ENCODE data around the gene RALGAPB. TPM values are rescaled to one million over a fixed set of nuclear protein-coding genes. Genes with fewer than 3 reads are reported as not detected.

The RALGAPB gene
- polyA plus RNA-seq, 1 of the 3 experiments (the other 2 are of a cell fraction): 10.8 TPM

DNA sequence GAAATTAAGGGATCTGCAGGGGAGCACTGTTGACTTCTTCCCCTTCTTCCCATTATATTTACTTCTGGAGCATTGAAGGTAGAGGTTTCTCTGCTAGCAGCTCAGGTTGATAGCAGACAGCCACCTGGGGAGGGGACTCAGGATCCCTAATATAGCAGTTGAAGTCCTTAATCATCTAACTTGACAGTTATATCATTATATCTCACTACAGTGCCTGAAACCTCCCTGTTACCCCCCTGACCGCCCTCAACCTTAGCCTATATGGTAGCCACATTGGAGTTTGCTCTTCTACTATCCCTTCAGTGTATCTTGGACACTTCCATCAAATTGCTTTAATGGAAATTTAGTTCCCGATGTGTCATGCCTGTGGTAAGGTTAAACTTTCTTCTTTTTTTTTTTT is 7.0 kb downstream of the RALGAPB start (continued):
- TF ChIP-seq, protein P1, sequence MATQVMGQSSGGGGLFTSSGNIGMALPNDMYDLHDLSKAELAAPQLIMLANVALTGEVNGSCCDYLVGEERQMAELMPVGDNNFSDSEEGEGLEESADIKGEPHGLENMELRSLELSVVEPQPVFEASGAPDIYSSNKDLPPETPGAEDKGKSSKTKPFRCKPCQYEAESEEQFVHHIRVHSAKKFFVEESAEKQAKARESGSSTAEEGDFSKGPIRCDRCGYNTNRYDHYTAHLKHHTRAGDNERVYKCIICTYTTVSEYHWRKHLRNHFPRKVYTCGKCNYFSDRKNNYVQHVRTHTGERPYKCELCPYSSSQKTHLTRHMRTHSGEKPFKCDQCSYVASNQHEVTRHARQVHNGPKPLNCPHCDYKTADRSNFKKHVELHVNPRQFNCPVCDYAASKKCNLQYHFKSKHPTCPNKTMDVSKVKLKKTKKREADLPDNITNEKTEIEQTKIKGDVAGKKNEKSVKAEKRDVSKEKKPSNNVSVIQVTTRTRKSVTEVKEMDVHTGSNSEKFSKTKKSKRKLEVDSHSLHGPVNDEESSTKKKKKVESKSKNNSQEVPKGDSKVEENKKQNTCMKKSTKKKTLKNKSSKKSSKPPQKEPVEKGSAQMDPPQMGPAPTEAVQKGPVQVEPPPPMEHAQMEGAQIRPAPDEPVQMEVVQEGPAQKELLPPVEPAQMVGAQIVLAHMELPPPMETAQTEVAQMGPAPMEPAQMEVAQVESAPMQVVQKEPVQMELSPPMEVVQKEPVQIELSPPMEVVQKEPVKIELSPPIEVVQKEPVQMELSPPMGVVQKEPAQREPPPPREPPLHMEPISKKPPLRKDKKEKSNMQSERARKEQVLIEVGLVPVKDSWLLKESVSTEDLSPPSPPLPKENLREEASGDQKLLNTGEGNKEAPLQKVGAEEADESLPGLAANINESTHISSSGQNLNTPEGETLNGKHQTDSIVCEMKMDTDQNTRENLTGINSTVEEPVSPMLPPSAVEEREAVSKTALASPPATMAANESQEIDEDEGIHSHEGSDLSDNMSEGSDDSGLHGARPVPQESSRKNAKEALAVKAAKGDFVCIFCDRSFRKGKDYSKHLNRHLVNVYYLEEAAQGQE (IDR thresholded peaks at IDR 0.05; ENCODE audit: low read depth, low read length): no peak
- TF ChIP-seq, protein P2, sequence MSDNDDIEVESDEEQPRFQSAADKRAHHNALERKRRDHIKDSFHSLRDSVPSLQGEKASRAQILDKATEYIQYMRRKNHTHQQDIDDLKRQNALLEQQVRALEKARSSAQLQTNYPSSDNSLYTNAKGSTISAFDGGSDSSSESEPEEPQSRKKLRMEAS (IDR thresholded peaks at IDR 0.05; ENCODE audit: low read depth): no peak
- TF ChIP-seq RAD21 (IDR thresholded peaks at IDR 0.05; ENCODE audit: low read length) (no peak), MEF2A (IDR thresholded peaks at IDR 0.05; ENCODE audit: borderline replicate concordance, low read depth) (no peak), CHD2 (IDR thresholded peaks at IDR 0.05; ENCODE audit: low read length, partially characterized antibody) (no peak), ELF1 (IDR thresholded peaks at IDR 0.05) (no peak), RCOR1 (IDR thresholded peaks at IDR 0.05; ENCODE audit: low read length) (no peak), SIN3A (IDR thresholded peaks at IDR 0.05; ENCODE audit: borderline replicate concordance, low read depth, low read length) (no peak)
- TF ChIP-seq, protein P3, sequence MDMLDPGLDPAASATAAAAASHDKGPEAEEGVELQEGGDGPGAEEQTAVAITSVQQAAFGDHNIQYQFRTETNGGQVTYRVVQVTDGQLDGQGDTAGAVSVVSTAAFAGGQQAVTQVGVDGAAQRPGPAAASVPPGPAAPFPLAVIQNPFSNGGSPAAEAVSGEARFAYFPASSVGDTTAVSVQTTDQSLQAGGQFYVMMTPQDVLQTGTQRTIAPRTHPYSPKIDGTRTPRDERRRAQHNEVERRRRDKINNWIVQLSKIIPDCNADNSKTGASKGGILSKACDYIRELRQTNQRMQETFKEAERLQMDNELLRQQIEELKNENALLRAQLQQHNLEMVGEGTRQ (IDR thresholded peaks at IDR 0.05; ENCODE audit: borderline replicate concordance, low read depth, low read length): no peak

DNA sequence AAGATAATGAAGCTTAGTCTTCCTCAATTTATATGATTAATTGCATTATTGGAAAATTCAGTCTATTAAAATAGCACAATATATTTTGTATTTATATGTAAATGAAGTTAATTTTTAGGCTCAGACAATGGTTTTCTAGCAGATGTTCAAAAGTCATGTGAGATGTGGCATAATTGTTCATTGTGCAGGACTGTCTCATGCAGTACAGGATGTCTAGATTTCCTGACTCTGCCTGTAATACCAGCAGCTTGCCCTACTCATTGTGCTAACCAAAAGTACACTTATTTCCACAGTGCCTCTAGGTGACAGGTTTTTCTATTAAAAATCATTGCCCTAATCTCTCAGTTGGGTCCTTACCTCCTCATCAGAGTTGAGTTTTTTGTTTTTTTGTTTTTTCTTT is 12.4 kb downstream of the RALGAPB start:
- no peak overlapping the region for H3K4me2 ChIP-seq
- peaks cover 15% of the 10 kb centered on the region in 2 experiments for H3K36me3 ChIP-seq (replicated peaks in 1 of 2; ENCODE audit: control insufficient read depth in 1 of 2, insufficient read depth in 2 of 2, low read length in 1 of 2)
- peaks cover 63% of the 10 kb centered on the region for H4K20me1 ChIP-seq (ENCODE audit: insufficient read depth)
- ChIA-PET CTCF (interaction anchor here (0.5 to 3.5 kb wide), 3 partner anchors 13 to 97 kb away, joined by 3 to 14 read pairs (median 3); partner anchors contain the start of gene RALGAPB), POLR2A (interaction anchor here (0.7 kb wide), 1 partner anchor 14 kb away, joined by 3 read pairs; no protein-coding TSS in a partner anchor)
- no peaks in the 10 kb centered on the region; a peak in 2 of 4 replicates for H3K4me1 ChIP-seq (ENCODE audit: control insufficient read depth in 1 of 2, insufficient read depth in 2 of 2, low read depth in 1 of 2, low read length in 1 of 2)
- H2AFZ ChIP-seq (ENCODE audit: low read depth): no peak overlapping the region
- no peaks in the 10 kb centered on the region for H3K9me2 ChIP-seq
- no peak overlapping the region for H3K4me3 ChIP-seq (ENCODE audit: low read depth in 2 of 2, low read length in 1 of 2)
- no peak overlapping the region for H3K27ac ChIP-seq (ENCODE audit: low read depth in 2 of 2, low read length in 1 of 2)
- TF ChIP-seq SMC3 (IDR thresholded peaks at IDR 0.05; ENCODE audit: low read depth, low read length): no peak
- TF ChIP-seq, protein P4, sequence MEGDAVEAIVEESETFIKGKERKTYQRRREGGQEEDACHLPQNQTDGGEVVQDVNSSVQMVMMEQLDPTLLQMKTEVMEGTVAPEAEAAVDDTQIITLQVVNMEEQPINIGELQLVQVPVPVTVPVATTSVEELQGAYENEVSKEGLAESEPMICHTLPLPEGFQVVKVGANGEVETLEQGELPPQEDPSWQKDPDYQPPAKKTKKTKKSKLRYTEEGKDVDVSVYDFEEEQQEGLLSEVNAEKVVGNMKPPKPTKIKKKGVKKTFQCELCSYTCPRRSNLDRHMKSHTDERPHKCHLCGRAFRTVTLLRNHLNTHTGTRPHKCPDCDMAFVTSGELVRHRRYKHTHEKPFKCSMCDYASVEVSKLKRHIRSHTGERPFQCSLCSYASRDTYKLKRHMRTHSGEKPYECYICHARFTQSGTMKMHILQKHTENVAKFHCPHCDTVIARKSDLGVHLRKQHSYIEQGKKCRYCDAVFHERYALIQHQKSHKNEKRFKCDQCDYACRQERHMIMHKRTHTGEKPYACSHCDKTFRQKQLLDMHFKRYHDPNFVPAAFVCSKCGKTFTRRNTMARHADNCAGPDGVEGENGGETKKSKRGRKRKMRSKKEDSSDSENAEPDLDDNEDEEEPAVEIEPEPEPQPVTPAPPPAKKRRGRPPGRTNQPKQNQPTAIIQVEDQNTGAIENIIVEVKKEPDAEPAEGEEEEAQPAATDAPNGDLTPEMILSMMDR (IDR thresholded peaks at IDR 0.05): no peak
- TF ChIP-seq, protein P2 (IDR thresholded peaks at IDR 0.05; ENCODE audit: low read depth): no peak
- no peak for TF ChIP-seq ELF1 (IDR thresholded peaks at IDR 0.05)
- TF ChIP-seq, protein P3 (IDR thresholded peaks at IDR 0.05; ENCODE audit: borderline replicate concordance, low read depth, low read length): no peak
- TF ChIP-seq TAF1 (IDR thresholded peaks at IDR 0.05; ENCODE audit: borderline replicate concordance, low read depth, low read length): no peak
- no peak for TF ChIP-seq RXRA (IDR thresholded peaks at IDR 0.05; ENCODE audit: borderline replicate concordance, low read depth)
- no peak for TF ChIP-seq EP300 (IDR thresholded peaks at IDR 0.05; ENCODE audit: borderline replicate concordance in 1 of 2, low read depth in 1 of 2, low read length in 1 of 2)
- no peak for TF ChIP-seq POLR2AphosphoS5 (IDR thresholded peaks at IDR 0.05; ENCODE audit: low read depth, low read length)
- TF ChIP-seq EZH2phosphoT487 (IDR thresholded peaks at IDR 0.05; ENCODE audit: borderline replicate concordance, low read depth): no peak
- peaks cover 89% of the 10 kb centered on the region for H3K79me2 ChIP-seq (ENCODE audit: insufficient read depth)
- no peaks in the 10 kb centered on the region for H3K9me3 ChIP-seq
- no peaks in the 10 kb centered on the region for H3K27me3 ChIP-seq (ENCODE audit: insufficient read depth)
- H3K9ac ChIP-seq: no peak overlapping the region
- DNase-seq: no peak
- H3F3A ChIP-seq (replicated peaks; ENCODE audit: insufficient read depth): no peaks in the 10 kb centered on the region

Data from SK-N-SH (cell line).